ENCODE data around the gene CNTNAP5.

GRCh38 chr2:124476291-124476690 lies 451.2 kb downstream of the CNTNAP5 start:
- TF ChIP-seq CTCF (IDR thresholded peaks at IDR 0.05): no peak
- TF ChIP-seq POLR2A (IDR thresholded peaks at IDR 0.05): no peak
